22Rv1 (cell line): ENCODE data around the gene LPAR1.

Source experiments
- H3K27ac ChIP-seq: fragments of 450-650 bp; 2 replicates; pipeline ENCODE4 v1.5.1; 2017
- CTCF ChIP-seq: fragments of 450-650 bp; IDR thresholded peaks from 2 replicates; pipeline ENCODE4 v1.5.1; 2017; ENCODE audit warnings: mild to moderate bottlenecking
- ZFX ChIP-seq: fragments of 450-650 bp; IDR thresholded peaks from 2 replicates; pipeline ENCODE4 v1.6.1; 2017; ENCODE audit warnings: antibody characterized with exemption, borderline replicate concordance

Gene LPAR1

GRCh38 chr9:110971705-110972104, 66.6 kb downstream of the LPAR1 start:
- H3K27ac ChIP-seq = no peak overlapping the region
- TF ChIP-seq ZFX (no peak), CTCF (no peak)

GRCh38 chr9:110971234-110971633, 67.0 kb downstream of the LPAR1 start:
- TF ChIP-seq CTCF = no peak
- no peak for TF ChIP-seq ZFX
- no peak overlapping the region for H3K27ac ChIP-seq

- no peak overlapping the region for H3K27ac ChIP-seq
- TF ChIP-seq ZFX (no peak), CTCF (no peak)
These were observed 68.3 kb downstream of the LPAR1 start for GRCh38 chr9:110969971-110970386.

GRCh38 chr9:110968096-110968495, 70.2 kb downstream of the LPAR1 start:
- TF ChIP-seq ZFX (no peak), CTCF (no peak)

GRCh38 chr9:110967196-110967595, 71.1 kb downstream of the LPAR1 start:
- H3K27ac ChIP-seq = no peak overlapping the region
- TF ChIP-seq CTCF (no peak), ZFX (no peak)

More at GRCh38 chr9:110968096-110968495, 70.2 kb downstream of the LPAR1 start:
- H3K27ac ChIP-seq = no peak overlapping the region

- no peak for TF ChIP-seq CTCF
- no peak for TF ChIP-seq ZFX
- no peak overlapping the region for H3K27ac ChIP-seq
These were observed 78.0 kb downstream of the LPAR1 start for GRCh38 chr9:110960288-110960687.

GRCh38 chr9:110958847-110959246, 79.4 kb downstream of the LPAR1 start:
- TF ChIP-seq ZFX (no peak), CTCF (no peak)
- H3K27ac ChIP-seq = no peak overlapping the region
